Nephron (organoid): ENCODE data around the gene GSK3A.

Experiments
- H3K27ac Mint-ChIP-seq, 3 experiments: 2 replicates each; pipeline ENCODE4 v1.8.0; 2020; ENCODE audit warnings: mixed read lengths in 3 of 3, mild to moderate bottlenecking in 2 of 3, moderate library complexity in 1 of 3
- H3K27me3 Mint-ChIP-seq: 2 replicates; pipeline ENCODE4 v1.8.0; 2021; ENCODE audit warnings: low read depth, mild to moderate bottlenecking, moderate library complexity, mixed read lengths
- H3K36me3 Mint-ChIP-seq: 2 replicates; pipeline ENCODE4 v1.8.0; 2020; ENCODE audit warnings: low read depth, mixed read lengths
- H3K4me1 Mint-ChIP-seq: 2 replicates; pipeline ENCODE4 v1.8.0; 2020; ENCODE audit warnings: mixed read lengths
- H3K4me3 Mint-ChIP-seq, 3 experiments: 2 replicates each; pipeline ENCODE4 v1.8.0; 2020; ENCODE audit warnings: mild to moderate bottlenecking in 3 of 3, mixed read lengths in 3 of 3, moderate library complexity in 2 of 3
- H3K9me3 Mint-ChIP-seq: 2 replicates; pipeline ENCODE4 v1.8.0; 2020; ENCODE audit warnings: mixed read lengths
- TF ChIP-seq, protein P1 (sequence below), 3 experiments: fragments of 200-600 bp; sonication (generic); IDR thresholded peaks; one replicate each; pipeline ENCODE4 v1.5.0; 2021; ENCODE audit warnings: antibody characterized with exemption in 3 of 3; ENCODE audit not compliant: unreplicated experiment in 3 of 3

GSK3A gene

DNA sequence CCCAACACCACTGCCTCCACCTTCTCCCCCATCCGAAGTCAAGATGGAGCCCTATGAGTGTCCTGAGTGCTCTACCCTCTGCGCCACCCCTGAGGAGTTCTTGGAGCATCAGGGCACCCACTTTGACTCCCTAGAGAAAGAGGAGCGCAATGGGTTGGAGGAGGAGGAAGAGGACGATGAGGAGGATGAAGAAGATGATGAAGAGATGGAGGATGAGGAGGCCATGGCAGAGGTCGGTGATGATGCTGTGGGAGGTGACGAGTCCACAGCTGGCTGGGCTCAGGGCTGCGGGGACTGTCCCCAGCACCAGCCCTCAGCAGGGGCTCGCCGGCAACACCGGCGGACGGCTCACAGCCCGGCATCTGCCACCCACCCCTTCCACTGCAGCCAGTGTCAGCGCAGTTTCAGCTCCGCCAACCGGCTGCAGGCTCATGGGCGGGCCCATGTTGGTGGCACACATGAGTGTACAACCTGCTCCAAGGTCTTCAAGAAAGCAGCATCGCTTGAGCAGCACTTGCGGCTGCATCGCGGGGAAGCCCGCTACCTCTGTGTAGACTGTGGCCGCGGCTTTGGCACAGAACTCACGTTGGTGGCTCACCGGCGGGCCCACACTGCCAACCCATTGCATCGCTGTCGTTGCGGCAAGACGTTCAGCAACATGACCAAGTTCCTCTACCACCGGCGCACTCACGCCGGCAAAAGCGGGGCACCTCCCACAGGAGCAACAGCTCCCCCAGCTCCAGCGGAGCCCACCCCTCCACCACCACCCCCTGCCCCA is 17.3 kb downstream of the GSK3A start:
- H3K27ac Mint-ChIP-seq, result no peak overlapping the region

DNA sequence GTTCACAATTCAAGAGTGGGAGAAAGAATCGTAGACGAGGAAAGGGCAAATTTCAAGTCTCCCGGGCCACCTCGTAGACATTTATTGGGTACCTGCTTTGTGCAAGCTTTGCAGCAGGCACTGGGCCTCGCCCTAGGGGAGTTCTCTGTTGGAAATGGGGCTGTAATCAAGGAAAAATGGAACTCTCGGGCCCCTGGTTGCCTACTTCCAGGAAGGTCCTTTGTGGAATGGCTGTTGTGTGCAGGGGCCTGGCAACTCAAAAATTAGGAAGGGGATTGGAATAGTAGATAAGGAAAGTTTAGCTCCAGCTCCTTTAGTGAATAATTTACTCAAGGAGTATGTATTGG is 21.7 kb downstream of the GSK3A start:
- peak overlapping the region; percentile 92 to 93 (median 92) for H3K4me3 Mint-ChIP-seq
- H3K9me3 Mint-ChIP-seq, result no peaks in the 10 kb centered on the region
- H3K36me3 Mint-ChIP-seq, result peaks cover 22% of the 10 kb centered on the region
- H3K27ac Mint-ChIP-seq, result peak overlapping the region; percentile 85 to 93 (median 85)
- no peaks in the 10 kb centered on the region for H3K27me3 Mint-ChIP-seq
- H3K4me1 Mint-ChIP-seq, result peaks cover 37% of the 10 kb centered on the region
- TF ChIP-seq, protein P1, sequence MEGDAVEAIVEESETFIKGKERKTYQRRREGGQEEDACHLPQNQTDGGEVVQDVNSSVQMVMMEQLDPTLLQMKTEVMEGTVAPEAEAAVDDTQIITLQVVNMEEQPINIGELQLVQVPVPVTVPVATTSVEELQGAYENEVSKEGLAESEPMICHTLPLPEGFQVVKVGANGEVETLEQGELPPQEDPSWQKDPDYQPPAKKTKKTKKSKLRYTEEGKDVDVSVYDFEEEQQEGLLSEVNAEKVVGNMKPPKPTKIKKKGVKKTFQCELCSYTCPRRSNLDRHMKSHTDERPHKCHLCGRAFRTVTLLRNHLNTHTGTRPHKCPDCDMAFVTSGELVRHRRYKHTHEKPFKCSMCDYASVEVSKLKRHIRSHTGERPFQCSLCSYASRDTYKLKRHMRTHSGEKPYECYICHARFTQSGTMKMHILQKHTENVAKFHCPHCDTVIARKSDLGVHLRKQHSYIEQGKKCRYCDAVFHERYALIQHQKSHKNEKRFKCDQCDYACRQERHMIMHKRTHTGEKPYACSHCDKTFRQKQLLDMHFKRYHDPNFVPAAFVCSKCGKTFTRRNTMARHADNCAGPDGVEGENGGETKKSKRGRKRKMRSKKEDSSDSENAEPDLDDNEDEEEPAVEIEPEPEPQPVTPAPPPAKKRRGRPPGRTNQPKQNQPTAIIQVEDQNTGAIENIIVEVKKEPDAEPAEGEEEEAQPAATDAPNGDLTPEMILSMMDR (IDR thresholded peaks at IDR 0.05; ENCODE audit: unreplicated experiment in 3 of 3), result no peak

More for the DNA sequence above, 17.3 kb downstream of the GSK3A start:
- H3K4me1 Mint-ChIP-seq, result peaks cover 18% of the 10 kb centered on the region
- no peak overlapping the region for H3K4me3 Mint-ChIP-seq
- TF ChIP-seq, protein P1 (IDR thresholded peaks at IDR 0.05; ENCODE audit: unreplicated experiment in 3 of 3), result no peak
- H3K27me3 Mint-ChIP-seq, result no peaks in the 10 kb centered on the region
- no peaks in the 10 kb centered on the region for H3K9me3 Mint-ChIP-seq
- peaks cover 50% of the 10 kb centered on the region for H3K36me3 Mint-ChIP-seq

DNA sequence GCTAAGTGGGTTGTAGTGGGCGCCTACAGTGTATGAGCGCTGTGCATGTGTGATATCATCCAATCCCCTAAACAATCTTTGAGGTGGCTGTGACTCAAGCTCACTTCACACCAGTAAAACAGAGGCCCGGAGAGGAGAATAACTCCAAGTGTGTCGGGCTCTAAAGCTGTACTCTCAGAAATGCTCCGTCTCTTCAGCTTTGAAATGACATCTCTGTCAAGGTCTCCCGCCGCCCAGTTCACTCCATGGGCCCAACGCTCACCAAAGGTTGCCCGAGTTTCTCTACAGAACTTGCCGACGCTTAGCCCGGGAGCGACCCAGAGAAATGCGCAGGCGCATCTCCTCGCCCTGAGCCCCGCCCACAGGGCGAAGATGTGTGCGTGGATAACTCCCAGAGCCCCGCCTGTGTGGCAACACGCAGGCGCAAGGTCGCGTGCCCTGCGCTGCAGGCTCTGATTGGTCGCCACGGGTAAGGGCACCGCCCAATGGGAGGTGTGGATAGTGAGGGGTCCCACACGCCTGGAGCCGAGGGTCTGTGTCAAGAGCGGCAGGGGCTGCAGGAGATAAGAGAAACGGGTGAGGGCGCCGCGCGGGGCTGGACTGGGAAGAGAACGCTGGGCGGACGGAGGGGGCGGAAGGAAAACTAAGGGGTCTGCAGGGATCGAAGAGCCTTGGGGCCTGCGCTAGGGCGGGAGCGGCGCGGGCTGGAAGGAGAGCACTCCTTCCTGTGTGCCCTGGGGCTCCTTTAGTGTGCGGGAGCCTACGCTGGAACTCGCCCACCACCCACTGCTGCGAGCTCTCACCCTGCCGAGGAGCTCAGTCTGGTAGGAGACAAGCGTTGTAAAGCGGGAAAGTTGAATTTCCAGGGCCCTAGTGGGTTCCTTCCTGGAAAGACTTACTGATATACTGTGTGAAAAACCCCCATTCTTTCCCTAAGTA is 22.3 kb downstream of the GSK3A start, which contains the start of gene ZNF526:
ZNF526 (plus strand) TSS at position 501 of the 939 bp plus-strand sequence. CDS start 4,092 bp downstream, outside the sequence.
- no peaks in the 10 kb centered on the region for H3K27me3 Mint-ChIP-seq
- no peaks in the 10 kb centered on the region for H3K9me3 Mint-ChIP-seq
- peaks cover 39% of the 10 kb centered on the region for H3K4me1 Mint-ChIP-seq
- H3K27ac Mint-ChIP-seq, result peak within 1 kb of the TSS; percentile 85 to 93 (median 85)
- TF ChIP-seq, protein P1 (IDR thresholded peaks at IDR 0.05; ENCODE audit: unreplicated experiment in 3 of 3), result no peak
- H3K36me3 Mint-ChIP-seq, result peaks cover 26% of the 10 kb centered on the region
- H3K4me3 Mint-ChIP-seq, result peak within 1 kb of the TSS; percentile 92 to 93 (median 92)

DNA sequence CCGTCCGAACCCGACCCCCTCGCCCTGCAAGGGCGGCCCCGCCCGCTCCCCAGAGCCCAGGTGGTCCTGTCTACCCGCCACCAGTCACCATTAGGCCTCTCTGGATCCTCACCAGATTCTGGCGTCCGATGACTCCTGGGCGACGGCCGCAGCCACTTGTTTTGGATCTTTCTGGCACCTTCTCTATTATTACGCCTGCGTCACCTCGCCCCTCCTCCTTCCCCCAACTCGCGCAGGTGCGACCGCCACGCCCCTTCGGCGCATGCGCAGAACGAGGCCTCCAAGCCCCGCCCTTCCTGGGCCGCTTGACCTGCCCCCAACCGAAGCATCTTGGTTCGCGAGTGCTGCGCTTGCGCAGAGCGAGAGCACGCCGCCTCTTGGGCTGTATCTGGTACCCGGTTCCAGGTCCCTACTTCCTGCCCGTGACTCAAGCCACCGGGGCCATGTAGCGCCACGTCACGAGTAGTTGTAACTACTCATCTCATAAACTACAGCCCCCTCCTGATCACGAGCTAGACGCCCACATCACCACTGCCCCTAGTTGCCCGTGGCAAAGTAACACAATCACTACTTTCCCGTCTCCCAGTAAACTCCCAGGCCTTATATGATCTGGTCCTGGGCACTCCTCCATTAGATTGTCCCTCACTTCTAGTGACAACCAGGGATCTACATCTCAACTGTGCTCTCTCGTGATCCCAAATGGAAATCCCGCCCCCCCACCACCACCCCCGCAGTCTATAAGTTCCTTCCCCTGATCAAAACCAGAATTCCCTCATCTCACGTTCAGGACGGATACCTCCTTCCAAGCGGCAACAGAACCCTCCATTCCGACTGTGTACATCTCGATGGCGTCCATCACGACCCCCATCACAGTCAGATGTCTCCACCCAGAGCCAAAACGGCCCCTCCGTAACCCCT is 24.6 kb downstream of the GSK3A start, which contains the start of gene DEDD2:
DEDD2 (minus strand) TSS at position 158 of the 918 bp plus-strand sequence. CDS start 670 bp downstream, outside the sequence.
- Mint-ChIP-seq H3K9me3 (no peaks in the 10 kb centered on the region), H3K4me1 (peaks cover 39% of the 10 kb centered on the region), H3K27me3 (no peaks in the 10 kb centered on the region), H3K36me3 (peaks cover 32% of the 10 kb centered on the region), H3K27ac (peak within 1 kb of the TSS; percentile 95 to 97 (median 95)), H3K4me3 (peak within 1 kb of the TSS; percentile 92 to 93 (median 92))
- TF ChIP-seq, protein P1 (IDR thresholded peaks at IDR 0.05; ENCODE audit: unreplicated experiment in 3 of 3), result no peak
